HepG2 (cell line): Measurements from ENCODE around the gene CSNK1E.

Experiments used
- SP1 ChIP-seq, 2 experiments: fragments of 450-650 bp in 1 of 2; sonication (generic) in 1 of 2; formaldehyde crosslinking in 1 of 2; IDR thresholded peaks; 2 replicates each; pipeline versions ENCODE4 v1.4.0 to v1.6.1; 2016 to 2020; ENCODE audit warnings: missing genetic modification reagents in 1 of 2
- TF ChIP-seq, protein P1 (sequence below): sonication (generic); formaldehyde crosslinking; conservative IDR thresholded peaks from 2 replicates; pipeline ENCODE4 v1.4.0; 2020; ENCODE audit warnings: missing genetic modification reagents

DNA sequence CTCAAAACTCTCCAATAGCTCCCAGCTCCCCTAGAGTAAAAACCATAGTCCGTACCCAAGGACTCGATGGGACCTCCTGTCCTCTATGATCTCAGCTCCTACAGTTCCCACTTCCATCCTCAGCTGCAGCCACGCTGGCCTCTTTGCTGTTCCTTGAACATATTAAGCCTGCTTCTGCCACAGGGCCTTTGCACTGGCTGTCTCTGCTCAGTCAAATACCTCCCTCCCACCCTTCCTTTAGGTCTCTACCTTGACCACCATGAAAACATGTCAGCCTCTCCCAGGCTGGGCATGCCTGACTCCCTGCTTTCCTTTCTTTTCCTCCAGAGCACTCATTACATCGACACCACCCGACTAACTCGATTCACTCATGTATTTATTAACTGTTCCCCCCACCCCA, 69.0 kb downstream of the CSNK1E start:
- TF ChIP-seq SP1 (IDR thresholded peaks at IDR 0.05): no peak
- no peak for TF ChIP-seq SP1 (CRISPR knock-in tag; IDR thresholded peaks at IDR 0.05)
- TF ChIP-seq, protein P1, sequence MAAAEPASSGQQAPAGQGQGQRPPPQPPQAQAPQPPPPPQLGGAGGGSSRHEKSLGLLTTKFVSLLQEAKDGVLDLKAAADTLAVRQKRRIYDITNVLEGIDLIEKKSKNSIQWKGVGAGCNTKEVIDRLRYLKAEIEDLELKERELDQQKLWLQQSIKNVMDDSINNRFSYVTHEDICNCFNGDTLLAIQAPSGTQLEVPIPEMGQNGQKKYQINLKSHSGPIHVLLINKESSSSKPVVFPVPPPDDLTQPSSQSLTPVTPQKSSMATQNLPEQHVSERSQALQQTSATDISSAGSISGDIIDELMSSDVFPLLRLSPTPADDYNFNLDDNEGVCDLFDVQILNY: no peak
